PC-9 (cell line): Measurements from ENCODE around the gene STEAP3.

Experiments
- EZH2 ChIP-seq: fragments of 200-600 bp; sonication (generic); IDR thresholded peaks from 2 replicates; pipeline ENCODE4 v1.8.0; 2017; ENCODE audit warnings: antibody characterized with exemption, low read depth
- TF ChIP-seq, protein P1 (sequence below): fragments of 200-600 bp; sonication (generic); conservative IDR thresholded peaks from 2 replicates; pipeline ENCODE4 v1.6.1; 2017; ENCODE audit warnings: mixed run types, antibody characterized with exemption, mild to moderate bottlenecking, moderate library complexity

DNA sequence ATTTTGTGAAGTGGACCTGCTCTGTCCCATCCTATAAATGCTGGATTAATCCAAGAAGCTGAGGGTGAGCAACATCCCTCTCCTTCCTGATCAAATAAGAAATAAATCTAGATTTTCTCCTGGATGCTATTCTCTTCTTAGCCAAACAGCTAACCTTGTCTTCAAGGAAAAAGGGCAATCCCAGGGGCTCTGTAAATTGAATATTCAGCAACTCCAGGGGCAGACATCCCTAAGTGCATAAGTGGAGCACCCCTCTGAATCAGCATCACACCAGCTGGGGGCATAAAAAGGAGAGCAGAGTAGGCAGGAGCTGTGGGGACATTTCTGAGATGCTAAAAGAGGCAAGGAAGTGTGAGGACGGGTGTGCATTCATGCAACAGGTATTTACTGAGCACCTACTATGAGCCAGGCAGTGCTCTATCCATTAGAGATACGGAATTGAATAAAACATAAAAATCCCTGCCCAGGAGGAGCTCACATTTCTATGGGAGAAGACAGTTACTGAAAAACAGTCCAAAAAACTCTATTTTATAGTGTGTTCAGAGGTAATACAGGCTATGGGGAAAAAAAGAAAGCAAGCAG is 2.8 kb upstream of the STEAP3 start:
- TF ChIP-seq, protein P1, sequence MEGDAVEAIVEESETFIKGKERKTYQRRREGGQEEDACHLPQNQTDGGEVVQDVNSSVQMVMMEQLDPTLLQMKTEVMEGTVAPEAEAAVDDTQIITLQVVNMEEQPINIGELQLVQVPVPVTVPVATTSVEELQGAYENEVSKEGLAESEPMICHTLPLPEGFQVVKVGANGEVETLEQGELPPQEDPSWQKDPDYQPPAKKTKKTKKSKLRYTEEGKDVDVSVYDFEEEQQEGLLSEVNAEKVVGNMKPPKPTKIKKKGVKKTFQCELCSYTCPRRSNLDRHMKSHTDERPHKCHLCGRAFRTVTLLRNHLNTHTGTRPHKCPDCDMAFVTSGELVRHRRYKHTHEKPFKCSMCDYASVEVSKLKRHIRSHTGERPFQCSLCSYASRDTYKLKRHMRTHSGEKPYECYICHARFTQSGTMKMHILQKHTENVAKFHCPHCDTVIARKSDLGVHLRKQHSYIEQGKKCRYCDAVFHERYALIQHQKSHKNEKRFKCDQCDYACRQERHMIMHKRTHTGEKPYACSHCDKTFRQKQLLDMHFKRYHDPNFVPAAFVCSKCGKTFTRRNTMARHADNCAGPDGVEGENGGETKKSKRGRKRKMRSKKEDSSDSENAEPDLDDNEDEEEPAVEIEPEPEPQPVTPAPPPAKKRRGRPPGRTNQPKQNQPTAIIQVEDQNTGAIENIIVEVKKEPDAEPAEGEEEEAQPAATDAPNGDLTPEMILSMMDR: no peak
- TF ChIP-seq EZH2: no peak
